Activated CD4-positive, CD25-positive, alpha-beta regulatory T cell treated with anti-CD3 and anti-CD28 coated beads, Interleukin-2, amount 50 U/mL, for 24 hours (primary cell): ENCODE results near the gene ESPN.
A peak's percentile ranks its signal among the peaks of the same experiment; 100 is the strongest.
"Not testable (repeated sequence)": the region's sequence is repeated elsewhere in the genome, so short reads cannot be mapped to it uniquely, and the experiment has no call there.

Experiments
- ATAC-seq, 2 donors: fragments of 150-1000 bp; cut with Tn5 transposase; one replicate each; pipeline ENCODE4 v1.10.0; 2021; ENCODE audit warnings: mild to moderate bottlenecking in 1 of 2, moderate library complexity in 1 of 2

Gene ESPN

GRCh38 chr1:6429660-6430411 is 5.3 kb downstream of the ESPN start:
- not testable (repeated sequence) for ATAC-seq

DNA sequence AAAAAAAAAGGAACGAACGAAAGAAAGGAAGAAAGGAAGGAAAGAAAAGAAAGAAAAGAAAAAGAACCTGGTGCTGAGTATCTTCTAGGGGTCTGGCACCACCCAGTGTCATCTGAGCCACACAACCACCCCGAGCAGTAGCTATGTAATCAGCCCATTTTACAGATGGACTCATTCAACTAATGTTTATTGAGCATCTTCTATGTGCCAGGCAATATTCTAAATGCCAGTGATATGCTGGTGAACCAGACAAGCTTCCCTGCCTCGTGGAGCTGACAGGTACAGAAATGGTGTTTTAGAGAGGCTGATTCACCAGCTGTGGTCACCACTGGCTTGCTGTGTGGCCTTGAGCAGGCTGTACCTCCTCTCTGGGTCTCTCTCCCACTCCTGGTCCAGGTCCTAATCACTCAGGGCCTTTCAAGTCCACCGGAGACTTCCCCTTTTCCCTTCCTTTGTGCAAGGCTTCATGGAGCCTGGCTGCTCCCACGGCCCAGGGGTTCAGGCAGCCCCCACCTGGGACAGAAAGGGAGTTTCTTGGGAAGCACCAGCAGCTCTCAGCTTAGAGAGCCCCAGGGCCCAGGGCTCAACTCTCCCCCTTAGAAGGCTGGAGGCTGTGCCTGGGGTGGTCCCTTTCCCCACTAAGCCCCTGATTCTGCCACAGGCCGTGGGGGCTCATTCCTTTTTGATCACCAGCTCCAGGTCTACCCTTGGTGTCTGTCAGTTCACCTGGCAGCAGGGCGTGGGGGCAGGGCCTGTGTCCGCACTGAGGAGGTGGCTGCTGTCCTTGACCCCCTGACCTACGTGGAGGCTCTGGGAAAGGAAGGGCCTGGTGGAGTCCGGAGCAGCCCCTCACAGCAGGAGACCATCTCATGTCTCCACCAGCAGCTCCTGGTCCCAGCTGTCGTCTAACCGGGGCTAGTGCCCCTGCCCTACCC is 7.3 kb downstream of the ESPN start:
- ATAC-seq: not testable (repeated sequence)

- ATAC-seq: no peak
Observed at GRCh38 chr1:6434186-6434585, 9.6 kb downstream of the ESPN start.

DNA sequence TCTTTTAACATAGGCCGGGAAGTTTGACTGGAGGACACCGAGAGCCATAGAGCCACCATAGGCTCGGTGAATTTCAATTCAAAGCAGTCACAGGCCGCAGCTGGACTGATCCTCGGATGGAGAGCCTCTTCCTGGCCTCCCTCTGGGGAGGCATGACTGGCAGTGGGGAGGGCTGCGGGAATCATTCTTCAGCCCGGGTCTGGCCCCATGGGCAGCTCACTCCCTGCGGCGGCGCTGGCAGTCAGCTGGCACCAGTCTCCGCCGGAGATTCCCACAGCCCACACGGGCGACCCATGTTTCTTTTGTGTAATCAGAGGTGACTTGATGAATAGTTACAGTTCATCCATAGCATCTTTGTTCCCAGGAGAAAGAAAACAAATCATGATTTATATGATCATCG is 10.6 kb downstream of the ESPN start:
- ATAC-seq: no peak

DNA sequence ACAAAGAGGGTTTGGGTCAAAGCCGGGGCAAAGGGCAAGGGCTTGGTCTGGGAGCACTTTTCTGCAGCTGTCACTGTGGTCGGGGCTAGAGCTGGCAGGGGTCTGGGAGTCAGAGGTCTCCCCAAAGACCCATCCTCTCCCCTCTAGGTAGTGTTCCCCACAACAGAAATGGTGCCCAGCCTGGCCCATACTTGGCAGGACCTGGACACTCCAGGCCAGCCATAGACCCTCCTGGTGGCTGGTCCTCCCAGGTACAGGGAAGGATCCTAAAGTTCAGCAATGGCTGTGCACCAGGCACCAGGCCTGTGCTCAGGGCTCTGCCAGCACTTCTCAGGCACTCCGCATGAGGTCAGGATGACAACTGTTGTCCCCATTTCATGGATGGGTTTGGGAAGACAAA is 11.0 kb downstream of the ESPN start:
- no peak for ATAC-seq

- ATAC-seq: not testable (repeated sequence)
Observed at GRCh38 chr1:6436277-6436676, 11.7 kb downstream of the ESPN start.

DNA sequence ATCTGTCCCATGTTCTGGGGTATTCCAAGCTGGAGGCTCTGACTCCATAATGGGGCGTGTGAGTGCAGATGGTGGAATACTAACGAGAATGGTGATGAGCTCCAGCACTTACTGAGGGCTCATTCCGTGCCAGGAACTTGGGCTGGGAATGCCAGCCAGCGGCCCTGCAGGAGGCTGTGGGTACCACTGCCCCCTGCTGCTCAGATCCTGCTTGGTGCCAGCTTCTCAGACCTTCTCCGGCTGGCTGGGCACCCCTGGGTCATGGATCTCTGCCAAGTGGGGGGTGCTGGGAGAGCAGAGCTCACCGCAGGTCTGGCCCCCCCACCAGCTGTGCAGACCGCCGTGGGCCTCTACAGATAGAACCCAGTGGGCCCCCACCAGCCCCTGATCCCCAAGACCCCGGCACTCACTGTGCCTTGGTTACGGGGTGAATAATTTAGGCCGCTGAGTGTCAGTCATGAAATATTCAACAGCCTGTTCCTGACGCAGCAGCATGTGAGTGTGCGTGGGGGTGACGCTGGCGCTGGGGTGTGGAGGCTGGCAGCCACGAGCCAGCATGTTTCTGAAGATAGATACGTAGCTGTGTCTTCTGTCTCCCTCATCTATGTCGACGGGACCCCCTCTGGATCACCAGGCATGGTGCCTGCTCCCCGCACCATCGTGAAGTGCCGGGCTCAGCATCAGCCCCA is 12.6 kb downstream of the ESPN start:
- not testable (repeated sequence) for ATAC-seq

DNA sequence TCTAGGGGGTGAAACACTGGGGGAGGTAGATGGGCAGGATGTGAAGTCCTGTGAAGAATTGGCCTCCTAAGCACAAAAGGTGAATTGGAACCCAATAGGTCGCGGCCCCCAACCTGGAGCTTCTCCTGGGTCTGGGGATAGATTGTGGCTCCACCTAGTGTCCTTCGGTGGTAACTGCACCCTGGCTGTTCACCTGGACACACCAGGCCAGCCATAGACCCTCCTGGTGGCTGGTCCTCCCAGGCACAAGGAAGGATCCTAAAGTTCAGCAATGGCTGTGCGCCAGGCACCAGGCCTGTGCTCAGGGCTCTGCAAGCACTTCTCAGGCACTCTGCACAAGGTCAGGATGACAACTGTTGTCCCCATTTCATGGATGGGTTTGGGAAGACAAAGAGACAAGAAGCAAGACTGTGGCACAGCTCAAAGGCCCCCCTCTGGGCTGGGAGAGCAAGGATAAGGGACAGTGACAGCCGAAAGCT is 13.5 kb downstream of the ESPN start:
- peak; percentile 61 to 74 for ATAC-seq

- ATAC-seq: peak; percentile 83 to 87
Observed at GRCh38 chr1:6440198-6441126, 15.9 kb downstream of the ESPN start.

DNA sequence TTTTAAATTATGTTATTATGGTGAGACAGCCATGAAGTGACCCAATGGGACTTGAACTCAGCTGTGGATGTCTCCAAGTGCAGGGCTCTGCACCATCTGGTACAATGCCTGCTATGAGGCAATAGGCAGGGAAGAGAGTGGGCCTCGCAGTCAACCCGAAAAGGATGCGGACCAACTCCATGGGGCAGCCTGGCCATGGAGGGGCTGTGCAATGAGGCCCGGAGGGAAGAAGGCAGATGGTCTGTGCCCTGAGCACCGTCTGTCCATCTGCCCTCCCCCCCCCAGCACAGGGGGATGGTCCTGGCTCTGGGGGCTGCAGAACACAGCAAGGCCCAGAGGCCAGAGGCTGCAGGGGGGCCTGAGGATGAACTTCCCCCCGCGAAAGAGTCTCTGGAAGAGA is 17.0 kb downstream of the ESPN start:
- ATAC-seq: no peak

DNA sequence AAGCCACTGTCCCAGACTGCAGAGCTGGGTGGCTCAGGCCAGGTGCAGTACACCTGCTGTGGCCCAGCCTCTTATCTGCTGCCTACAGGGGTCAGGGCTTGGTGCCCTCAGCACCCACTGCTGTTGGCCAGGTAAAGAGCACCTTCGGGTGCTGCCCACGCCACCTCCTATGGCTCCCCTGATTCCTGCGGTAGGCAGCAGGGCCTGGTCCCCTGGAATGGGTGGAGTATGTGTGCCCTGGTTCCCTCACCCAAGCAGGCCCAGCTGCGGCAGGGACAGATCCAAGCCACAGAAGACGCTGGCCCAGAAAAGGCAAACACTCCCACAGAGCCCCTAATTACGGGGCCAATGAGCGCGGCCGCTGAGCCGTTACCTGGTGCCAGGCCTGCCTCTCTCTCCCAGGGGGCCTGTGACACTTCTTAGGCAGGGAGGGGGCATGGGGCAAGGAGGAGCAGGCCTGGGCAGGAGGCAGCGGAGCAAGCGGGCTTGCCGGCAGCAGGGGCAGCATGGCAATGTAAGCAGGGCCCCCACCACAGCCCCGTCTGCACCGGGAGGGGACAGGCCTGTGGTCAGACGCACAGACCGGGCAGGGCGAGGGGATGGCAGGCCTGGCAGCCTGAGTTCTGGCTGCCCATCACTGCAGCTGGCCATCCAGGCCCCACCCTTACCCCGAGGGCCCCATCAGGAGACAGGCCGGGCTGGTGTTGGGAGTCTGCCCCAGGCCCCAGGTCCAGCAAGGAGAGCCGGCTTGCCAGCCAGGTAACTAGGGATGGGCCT is 19.0 kb downstream of the ESPN start:
- no peak for ATAC-seq

DNA sequence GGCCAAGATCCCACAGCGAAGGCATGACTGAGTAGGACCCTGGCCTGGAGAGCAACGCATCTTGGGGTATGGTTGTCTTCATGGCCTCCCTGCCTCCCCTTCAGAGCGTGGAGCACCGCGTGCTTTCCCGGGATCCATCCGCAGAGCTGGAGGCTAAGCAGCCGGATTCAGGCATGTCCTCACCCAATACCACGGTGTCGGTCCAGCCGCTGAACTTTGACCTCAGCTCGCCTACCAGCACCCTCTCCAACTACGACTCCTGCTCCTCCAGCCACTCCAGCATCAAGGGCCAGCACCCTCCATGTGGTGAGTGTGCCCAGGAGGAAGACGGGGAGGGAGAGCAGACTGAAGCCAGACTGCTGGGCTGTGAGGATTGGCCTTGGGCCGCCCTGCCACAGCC is 19.8 kb downstream of the ESPN start:
- ATAC-seq: no peak

DNA sequence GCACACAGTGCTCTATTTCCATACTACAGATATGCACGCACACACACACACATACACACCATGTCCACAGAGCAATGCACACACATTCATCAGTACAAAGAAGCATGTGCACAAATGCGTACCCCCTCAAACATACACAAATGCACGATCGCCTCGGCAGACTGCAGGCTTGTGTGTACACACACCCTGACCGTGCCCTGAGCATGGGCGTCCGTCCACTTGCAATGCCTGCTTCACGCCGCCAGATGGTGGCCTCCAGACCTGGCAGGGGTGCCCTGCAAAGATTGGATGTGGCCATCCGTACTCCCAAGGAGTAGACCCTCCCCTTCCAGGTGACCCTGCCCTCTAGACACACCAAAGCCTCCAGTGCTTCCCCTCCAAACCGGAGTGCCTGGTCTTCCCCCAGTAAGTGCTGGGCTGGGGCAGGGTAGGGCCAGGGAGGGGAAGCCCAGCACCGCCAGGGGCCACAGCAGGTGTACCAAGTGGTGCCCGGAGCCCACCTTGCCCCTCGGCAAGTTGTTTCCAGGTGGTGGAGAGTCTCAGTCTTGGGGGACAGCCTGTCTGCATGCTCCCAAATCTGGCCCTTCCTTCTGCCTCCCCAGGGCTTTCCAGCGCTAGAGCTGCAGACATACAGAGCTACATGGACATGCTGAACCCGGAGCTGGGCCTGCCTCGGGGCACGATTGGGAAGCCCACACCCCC is 20.6 kb downstream of the ESPN start:
- ATAC-seq: no peak

DNA sequence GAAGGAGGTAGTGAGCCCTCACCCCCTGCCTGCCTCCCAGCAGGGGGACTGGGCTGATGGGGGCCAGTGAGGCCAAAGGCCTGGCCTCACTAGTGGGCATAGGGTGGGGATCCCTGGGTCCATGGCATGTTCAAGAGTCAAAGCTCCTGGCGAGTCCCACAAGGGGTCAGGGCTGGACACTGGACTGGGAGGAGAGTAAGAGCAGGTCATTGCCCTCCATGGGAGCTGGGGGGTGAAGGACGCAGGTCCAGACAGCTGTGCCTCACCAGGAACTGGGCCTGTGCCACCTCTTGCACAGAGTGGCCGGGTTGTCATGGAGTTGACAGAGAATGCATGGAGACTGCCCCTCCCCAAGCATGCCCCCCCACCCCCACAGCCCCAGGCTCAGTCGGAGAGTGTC is 21.4 kb downstream of the ESPN start:
- ATAC-seq: not testable (repeated sequence)

GRCh38 chr1:6446665-6447015 is 22.1 kb downstream of the ESPN start:
- no peak for ATAC-seq

- ATAC-seq: no peak
Observed at GRCh38 chr1:6447016-6447817, 22.6 kb downstream of the ESPN start.

GRCh38 chr1:6447818-6448748 is 23.5 kb downstream of the ESPN start:
- peak; percentile 26 to 37 for ATAC-seq
